Measurements from ENCODE around the gene FNDC7.

The FNDC7 gene

GRCh38 chr1:108750476-108751181, 37.9 kb downstream of the FNDC7 start:
- no CpG with 5 or more reads among the region's 1 CpG for WGBS (ENCODE audit: extremely low coverage, insufficient coverage, insufficient read length)
- peaks cover 9% of the 10 kb centered on the region for H3K79me1 ChIP-seq (ENCODE audit: low read length)
- no peak overlapping the region for H4K8ac ChIP-seq (ENCODE audit: low read depth, low read length)

GRCh38 chr1:108753363-108753762, 40.7 kb downstream of the FNDC7 start:
- Histone ChIP-seq H2AK5ac (ENCODE audit: low read length) (no peak overlapping the region), H3K4me1 (ENCODE audit: control insufficient read depth in 1 of 2, insufficient read depth in 2 of 2, low read length in 2 of 2) (no peaks in the 10 kb centered on the region), H2BK12ac (ENCODE audit: low read length) (no peak overlapping the region), H4K8ac (ENCODE audit: low read depth, low read length) (no peak overlapping the region), H3K79me2 (ENCODE audit: control insufficient read depth, insufficient read depth, low read length, poor library complexity) (no peaks in the 10 kb centered on the region), H3K4me3 (ENCODE audit: low read depth, low read length) (no peak overlapping the region), H4K12ac (ENCODE audit: low read depth, low read length) (no peak overlapping the region), H3K36me3 (ENCODE audit: control insufficient read depth in 1 of 2, insufficient read depth in 2 of 2, low read length in 2 of 2) (peaks cover 6 to 8% of the 10 kb centered on the region in 2 experiments), H3K14ac (ENCODE audit: low read length) (no peak overlapping the region), H3K9ac (ENCODE audit: low read length) (no peak overlapping the region), H2BK5ac (ENCODE audit: low read depth, low read length, poor library complexity) (no peak overlapping the region), H4K91ac (ENCODE audit: low read depth, low read length) (no peak overlapping the region), H3K18ac (ENCODE audit: low read length) (no peak overlapping the region), H2BK120ac (ENCODE audit: insufficient read depth, low read length, poor library complexity) (no peak overlapping the region), H3K4me2 (ENCODE audit: low read length) (no peak overlapping the region), H2AFZ (ENCODE audit: insufficient read depth, low read length, poor library complexity) (no peak overlapping the region), H3K9me3 (ENCODE audit: insufficient read depth, low read depth, low read length) (no peaks in the 10 kb centered on the region), H3K4ac (ENCODE audit: low read depth, low read length) (no peak overlapping the region), H3K27me3 (ENCODE audit: insufficient read depth, low read length) (no peaks in the 10 kb centered on the region), H3K23ac (ENCODE audit: low read length) (no peak overlapping the region), H3K79me1 (ENCODE audit: low read length) (no peaks in the 10 kb centered on the region), H3K27ac (ENCODE audit: low read depth, low read length) (no peak overlapping the region)
- no CpG with 5 or more reads among the region's 3 CpGs for WGBS (ENCODE audit: extremely low coverage, insufficient coverage, insufficient read length)
- no peak for DNase-seq

More at GRCh38 chr1:108750476-108751181, 37.9 kb downstream of the FNDC7 start:
- H3K18ac ChIP-seq (ENCODE audit: low read length): no peak overlapping the region
- no peak overlapping the region for H3K27ac ChIP-seq (ENCODE audit: low read depth, low read length)
- no peak for DNase-seq
- H3K14ac ChIP-seq (ENCODE audit: low read length): no peak overlapping the region
- no peak overlapping the region for H3K9ac ChIP-seq (ENCODE audit: low read length)
- no peaks in the 10 kb centered on the region for H3K9me3 ChIP-seq (ENCODE audit: insufficient read depth, low read depth, low read length)
- H3K23ac ChIP-seq (ENCODE audit: low read length): no peak overlapping the region
- no peak overlapping the region for H4K12ac ChIP-seq (ENCODE audit: low read depth, low read length)
- no peaks in the 10 kb centered on the region for H3K4me1 ChIP-seq (ENCODE audit: control insufficient read depth in 1 of 2, insufficient read depth in 2 of 2, low read length in 2 of 2)
- no peaks in the 10 kb centered on the region for H3K27me3 ChIP-seq (ENCODE audit: insufficient read depth, low read length)
- H3K4me2 ChIP-seq (ENCODE audit: low read length): no peak overlapping the region
- no peak overlapping the region for H2AFZ ChIP-seq (ENCODE audit: insufficient read depth, low read length, poor library complexity)
- peaks cover 7 to 9% of the 10 kb centered on the region in 2 experiments for H3K36me3 ChIP-seq (ENCODE audit: control insufficient read depth in 1 of 2, insufficient read depth in 2 of 2, low read length in 2 of 2)
- peaks cover 5% of the 10 kb centered on the region for H3K79me2 ChIP-seq (ENCODE audit: control insufficient read depth, insufficient read depth, low read length, poor library complexity)
- no peak overlapping the region for H2BK120ac ChIP-seq (ENCODE audit: insufficient read depth, low read length, poor library complexity)
- no peak overlapping the region for H3K4ac ChIP-seq (ENCODE audit: low read depth, low read length)
- H3K4me3 ChIP-seq (ENCODE audit: low read depth, low read length): no peak overlapping the region
- no peak overlapping the region for H2AK5ac ChIP-seq (ENCODE audit: low read length)
- no peak overlapping the region for H2BK5ac ChIP-seq (ENCODE audit: low read depth, low read length, poor library complexity)
- H4K91ac ChIP-seq (ENCODE audit: low read depth, low read length): no peak overlapping the region
- no peak overlapping the region for H2BK12ac ChIP-seq (ENCODE audit: low read length)

- no peaks in the 10 kb centered on the region for H3K79me2 ChIP-seq (ENCODE audit: control insufficient read depth, insufficient read depth, low read length, poor library complexity)
- H3K4me1 ChIP-seq (ENCODE audit: control insufficient read depth in 1 of 2, insufficient read depth in 2 of 2, low read length in 2 of 2): no peaks in the 10 kb centered on the region
- DNase-seq: no peak
- H2AFZ ChIP-seq (ENCODE audit: insufficient read depth, low read length, poor library complexity): no peak overlapping the region
- H3K14ac ChIP-seq (ENCODE audit: low read length): no peak overlapping the region
- no peaks in the 10 kb centered on the region for H3K79me1 ChIP-seq (ENCODE audit: low read length)
- H3K4me3 ChIP-seq (ENCODE audit: low read depth, low read length): no peak overlapping the region
- no peak overlapping the region for H2AK5ac ChIP-seq (ENCODE audit: low read length)
- no peak overlapping the region for H2BK5ac ChIP-seq (ENCODE audit: low read depth, low read length, poor library complexity)
- H4K8ac ChIP-seq (ENCODE audit: low read depth, low read length): no peak overlapping the region
- H3K9me3 ChIP-seq (ENCODE audit: insufficient read depth, low read depth, low read length): no peaks in the 10 kb centered on the region
- no peak overlapping the region for H3K18ac ChIP-seq (ENCODE audit: low read length)
- no peak overlapping the region for H3K9ac ChIP-seq (ENCODE audit: low read length)
- no peak overlapping the region for H3K27ac ChIP-seq (ENCODE audit: low read depth, low read length)
- H3K23ac ChIP-seq (ENCODE audit: low read length): no peak overlapping the region
- no peak overlapping the region for H3K4ac ChIP-seq (ENCODE audit: low read depth, low read length)
- no peak overlapping the region for H4K12ac ChIP-seq (ENCODE audit: low read depth, low read length)
- H4K91ac ChIP-seq (ENCODE audit: low read depth, low read length): no peak overlapping the region
- H3K27me3 ChIP-seq (ENCODE audit: insufficient read depth, low read length): no peaks in the 10 kb centered on the region
- no peak overlapping the region for H2BK120ac ChIP-seq (ENCODE audit: insufficient read depth, low read length, poor library complexity)
- no peak overlapping the region for H2BK12ac ChIP-seq (ENCODE audit: low read length)
- H3K36me3 ChIP-seq (ENCODE audit: control insufficient read depth in 1 of 2, insufficient read depth in 2 of 2, low read length in 2 of 2): peaks cover 8 to 9% of the 10 kb centered on the region in 2 experiments
- H3K4me2 ChIP-seq (ENCODE audit: low read length): no peak overlapping the region
These were observed 46.1 kb downstream of the FNDC7 start for GRCh38 chr1:108758796-108759195.

- H2BK12ac ChIP-seq (ENCODE audit: low read length): no peak overlapping the region
- H4K8ac ChIP-seq (ENCODE audit: low read depth, low read length): no peak overlapping the region
- H4K91ac ChIP-seq (ENCODE audit: low read depth, low read length): no peak overlapping the region
- no peak overlapping the region for H2BK5ac ChIP-seq (ENCODE audit: low read depth, low read length, poor library complexity)
- H3K27ac ChIP-seq (ENCODE audit: low read depth, low read length): no peak overlapping the region
- WGBS (ENCODE audit: extremely low coverage, insufficient coverage, insufficient read length): no CpG with 5 or more reads among the region's 1 CpG
- no peak overlapping the region for H3K18ac ChIP-seq (ENCODE audit: low read length)
- no peak overlapping the region for H2AK5ac ChIP-seq (ENCODE audit: low read length)
- H2BK120ac ChIP-seq (ENCODE audit: insufficient read depth, low read length, poor library complexity): no peak overlapping the region
- H3K4me3 ChIP-seq (ENCODE audit: low read depth, low read length): no peak overlapping the region
- no peak overlapping the region for H3K9ac ChIP-seq (ENCODE audit: low read length)
- H3K4me1 ChIP-seq (ENCODE audit: control insufficient read depth in 1 of 2, insufficient read depth in 2 of 2, low read length in 2 of 2): no peaks in the 10 kb centered on the region
- no peak overlapping the region for H4K12ac ChIP-seq (ENCODE audit: low read depth, low read length)
- H2AFZ ChIP-seq (ENCODE audit: insufficient read depth, low read length, poor library complexity): no peak overlapping the region
- no peak overlapping the region for H3K23ac ChIP-seq (ENCODE audit: low read length)
- no peaks in the 10 kb centered on the region for H3K79me2 ChIP-seq (ENCODE audit: control insufficient read depth, insufficient read depth, low read length, poor library complexity)
- peaks cover 4 to 14% of the 10 kb centered on the region in 2 experiments for H3K36me3 ChIP-seq (ENCODE audit: control insufficient read depth in 1 of 2, insufficient read depth in 2 of 2, low read length in 2 of 2)
- no peak overlapping the region for H3K4ac ChIP-seq (ENCODE audit: low read depth, low read length)
- no peak overlapping the region for H3K4me2 ChIP-seq (ENCODE audit: low read length)
- no peaks in the 10 kb centered on the region for H3K79me1 ChIP-seq (ENCODE audit: low read length)
- DNase-seq: no peak
- H3K9me3 ChIP-seq (ENCODE audit: insufficient read depth, low read depth, low read length): no peaks in the 10 kb centered on the region
- H3K14ac ChIP-seq (ENCODE audit: low read length): no peak overlapping the region
- H3K27me3 ChIP-seq (ENCODE audit: insufficient read depth, low read length): no peaks in the 10 kb centered on the region
These were observed 54.4 kb downstream of the FNDC7 start for GRCh38 chr1:108767115-108767514.
